Neural cell (in vitro differentiated cells): ENCODE results near the gene ZCCHC12.

ENCODE experiments used
- CTCF ChIP-seq: fragments of 450-650 bp; IDR thresholded peaks from 2 replicates; pipeline ENCODE4 v1.5.1; 2014; ENCODE audit warnings: antibody characterized with exemption, mild to moderate bottlenecking, moderate library complexity; ENCODE audit not compliant: poor library complexity, severe bottlenecking
- REST ChIP-seq: IDR thresholded peaks from 2 replicates; pipeline ENCODE4 v1.6.1; 2012; ENCODE audit warnings: borderline replicate concordance
- SMC3 ChIP-seq: fragments of 450-650 bp; conservative IDR thresholded peaks from 2 replicates; pipeline ENCODE4 v1.6.1; 2014; ENCODE audit warnings: antibody characterized with exemption, mild to moderate bottlenecking, moderate library complexity; ENCODE audit not compliant: poor library complexity

GRCh38 chrX:118780911-118781310 lies 42.7 kb upstream of the ZCCHC12 start:
- TF ChIP-seq CTCF (no peak), REST (no peak), SMC3 (no peak)
